WERI-Rb-1 (cell line): ENCODE data around the gene RIMS1.

ENCODE experiments used
- DNase-seq: peaks from one replicate; pipeline ENCODE4 v3.0.0-alpha.2; 2020
- H3K27ac ChIP-seq: fragments of 250-450 bp; sonication (Bioruptor Pico); 2 replicates; pipeline ENCODE4 v1.5.1; 2020; ENCODE audit warnings: mild to moderate bottlenecking, moderate library complexity
- H3K27me3 ChIP-seq: fragments of 250-450 bp; sonication (Bioruptor Pico); 2 replicates; pipeline ENCODE4 v1.5.1; 2021; ENCODE audit warnings: mild to moderate bottlenecking, low read depth, moderate library complexity; ENCODE audit not compliant: insufficient read depth, severe bottlenecking
- H3K36me3 ChIP-seq: fragments of 250-450 bp; sonication (Bioruptor Pico); 2 replicates; pipeline ENCODE4 v1.5.1; 2020; ENCODE audit warnings: mild to moderate bottlenecking, moderate library complexity
- H3K4me3 ChIP-seq: 2 replicates; pipeline ENCODE4 v1.5.1; 2011; ENCODE audit warnings: low read depth, mild to moderate bottlenecking, control low read depth, low read length
- H3K9me3 ChIP-seq: fragments of 250-450 bp; sonication (Bioruptor Pico); 2 replicates; pipeline ENCODE4 v1.5.1; 2021; ENCODE audit warnings: mild to moderate bottlenecking, moderate library complexity; ENCODE audit not compliant: severe bottlenecking
- TF ChIP-seq, protein P1 (sequence below): IDR thresholded peaks from 2 replicates; pipeline ENCODE4 v1.5.1; 2011; ENCODE audit warnings: low read depth, mild to moderate bottlenecking, control low read depth, inconsistent platforms, low read length

The RIMS1 gene

DNA sequence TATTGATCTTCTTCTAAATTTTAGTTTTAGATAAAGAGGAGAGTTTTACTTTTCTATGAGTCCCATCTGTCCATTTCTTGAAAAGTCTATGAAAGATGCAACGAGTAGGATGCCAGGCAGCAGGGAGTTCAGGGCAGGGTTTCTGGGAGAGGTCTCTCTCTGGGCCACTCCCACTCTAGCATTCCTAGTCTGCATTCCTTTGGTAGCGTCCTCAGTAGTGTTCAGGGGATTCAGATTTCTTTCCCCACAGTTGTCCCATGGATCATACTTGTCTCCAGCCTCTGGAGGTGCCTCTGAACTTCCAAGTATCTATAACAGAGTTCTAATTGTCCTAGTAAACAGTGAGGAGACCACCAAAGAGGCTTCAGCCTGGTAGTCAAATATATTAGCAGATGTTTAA is 225.3 kb downstream of the RIMS1 start:
- no peak for DNase-seq
- H3K36me3 ChIP-seq, result no peaks in the 10 kb centered on the region
- H3K27ac ChIP-seq, result no peak overlapping the region
- H3K4me3 ChIP-seq, result no peak overlapping the region
- H3K27me3 ChIP-seq, result no peaks in the 10 kb centered on the region
- no peaks in the 10 kb centered on the region for H3K9me3 ChIP-seq
- TF ChIP-seq, protein P1, sequence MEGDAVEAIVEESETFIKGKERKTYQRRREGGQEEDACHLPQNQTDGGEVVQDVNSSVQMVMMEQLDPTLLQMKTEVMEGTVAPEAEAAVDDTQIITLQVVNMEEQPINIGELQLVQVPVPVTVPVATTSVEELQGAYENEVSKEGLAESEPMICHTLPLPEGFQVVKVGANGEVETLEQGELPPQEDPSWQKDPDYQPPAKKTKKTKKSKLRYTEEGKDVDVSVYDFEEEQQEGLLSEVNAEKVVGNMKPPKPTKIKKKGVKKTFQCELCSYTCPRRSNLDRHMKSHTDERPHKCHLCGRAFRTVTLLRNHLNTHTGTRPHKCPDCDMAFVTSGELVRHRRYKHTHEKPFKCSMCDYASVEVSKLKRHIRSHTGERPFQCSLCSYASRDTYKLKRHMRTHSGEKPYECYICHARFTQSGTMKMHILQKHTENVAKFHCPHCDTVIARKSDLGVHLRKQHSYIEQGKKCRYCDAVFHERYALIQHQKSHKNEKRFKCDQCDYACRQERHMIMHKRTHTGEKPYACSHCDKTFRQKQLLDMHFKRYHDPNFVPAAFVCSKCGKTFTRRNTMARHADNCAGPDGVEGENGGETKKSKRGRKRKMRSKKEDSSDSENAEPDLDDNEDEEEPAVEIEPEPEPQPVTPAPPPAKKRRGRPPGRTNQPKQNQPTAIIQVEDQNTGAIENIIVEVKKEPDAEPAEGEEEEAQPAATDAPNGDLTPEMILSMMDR, result no peak

DNA sequence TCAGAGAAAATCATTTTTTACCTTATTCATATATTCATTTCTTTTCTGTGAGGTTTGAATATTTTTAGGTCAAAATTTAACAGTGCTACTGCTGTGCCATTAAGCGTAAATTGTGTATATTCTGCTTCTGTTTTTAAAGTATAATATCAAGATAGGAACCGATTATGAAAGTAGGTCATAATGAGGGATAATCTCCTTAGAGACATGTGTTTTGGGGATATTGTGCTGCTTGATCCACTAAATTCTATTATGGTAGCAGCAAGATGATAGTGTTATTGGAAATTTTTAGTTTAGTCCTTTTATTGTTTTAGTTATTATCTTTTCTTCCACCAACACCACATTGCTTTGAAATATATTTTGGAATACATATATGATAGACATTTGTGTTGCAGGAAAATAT is 244.0 kb downstream of the RIMS1 start:
- TF ChIP-seq, protein P1, result no peak
- Histone ChIP-seq H3K9me3 (no peaks in the 10 kb centered on the region), H3K36me3 (no peaks in the 10 kb centered on the region), H3K27me3 (no peaks in the 10 kb centered on the region), H3K4me3 (no peak overlapping the region), H3K27ac (no peak overlapping the region)
- DNase-seq, result no peak

- Histone ChIP-seq H3K27me3 (no peaks in the 10 kb centered on the region), H3K4me3 (no peak overlapping the region), H3K9me3 (no peaks in the 10 kb centered on the region), H3K36me3 (no peaks in the 10 kb centered on the region), H3K27ac (no peak overlapping the region)
- DNase-seq, result no peak
- TF ChIP-seq, protein P1, result no peak
Measured at GRCh38 chr6:72132427-72132826, 246.1 kb downstream of the RIMS1 start.

- Histone ChIP-seq H3K36me3 (no peaks in the 10 kb centered on the region), H3K27ac (no peak overlapping the region), H3K27me3 (no peaks in the 10 kb centered on the region), H3K9me3 (no peaks in the 10 kb centered on the region), H3K4me3 (no peak overlapping the region)
- TF ChIP-seq, protein P1, result no peak
- no peak for DNase-seq
Measured at GRCh38 chr6:72132851-72133250, 246.5 kb downstream of the RIMS1 start.

DNA sequence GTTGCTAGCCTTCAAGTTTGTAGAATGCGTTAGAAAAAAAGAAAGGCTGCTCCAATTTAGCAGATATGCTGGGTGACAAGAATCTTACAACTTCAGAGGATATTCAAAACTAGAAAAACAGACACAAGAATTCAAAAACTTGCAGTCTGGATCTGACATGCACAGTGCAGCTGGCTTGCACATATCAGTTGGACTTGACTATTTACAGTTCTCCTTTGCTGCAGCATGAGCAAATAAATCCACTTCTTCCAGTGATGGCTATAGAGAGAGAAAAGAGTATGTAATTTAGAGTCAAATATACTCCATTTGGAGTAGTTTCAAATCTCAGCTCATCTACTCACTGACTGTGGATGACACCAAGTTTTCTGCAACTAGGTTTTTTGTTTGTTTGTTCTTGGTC is 247.0 kb downstream of the RIMS1 start:
- Histone ChIP-seq H3K4me3 (no peak overlapping the region), H3K36me3 (no peaks in the 10 kb centered on the region), H3K27ac (no peak overlapping the region), H3K9me3 (no peaks in the 10 kb centered on the region), H3K27me3 (no peaks in the 10 kb centered on the region)
- TF ChIP-seq, protein P1, result no peak
- no peak for DNase-seq

DNA sequence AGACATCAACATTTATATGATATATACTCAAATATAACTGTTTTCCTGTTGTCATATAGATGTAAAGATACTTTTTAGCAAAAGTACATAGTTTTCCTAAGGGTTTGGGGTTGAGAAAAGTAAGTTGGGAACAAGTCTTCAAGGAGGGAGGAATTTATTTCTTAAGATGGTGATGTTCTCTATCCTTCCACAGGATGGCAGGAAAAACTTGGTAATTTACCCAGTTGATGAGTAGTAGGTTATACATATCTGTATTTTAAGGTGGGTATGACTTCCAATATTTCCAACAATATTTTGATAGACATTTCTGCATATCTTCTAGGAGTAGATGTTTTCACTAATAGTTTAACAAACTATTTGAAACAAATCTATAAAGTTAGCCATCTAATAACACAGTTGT is 254.4 kb downstream of the RIMS1 start:
- Histone ChIP-seq H3K9me3 (no peaks in the 10 kb centered on the region), H3K27me3 (no peaks in the 10 kb centered on the region), H3K36me3 (no peaks in the 10 kb centered on the region), H3K27ac (no peak overlapping the region), H3K4me3 (no peak overlapping the region)
- DNase-seq, result no peak
- TF ChIP-seq, protein P1, result no peak
